ENCODE results near the gene DGLUCY. TPM values are rescaled to one million over a fixed set of nuclear protein-coding genes. Genes with fewer than 3 reads are reported as not detected.

DGLUCY gene
- total and polyA plus RNA-seq, 2 donors (not counting 1 experiment from before 2014, with no cell fraction given): 91.5 to 103 TPM

- ATAC-seq (ENCODE audit: low read depth) (peak; percentile 19), DNase-seq (peak; percentile 65)
- 96% methylated on average over 4 of the region's 6 CpGs for WGBS (ENCODE audit: insufficient coverage)
- peak overlapping the region; percentile 71 for H3K27ac Mint-ChIP-seq
- peaks cover 12 to 21% of the 10 kb centered on the region in 2 donors for H3K4me1 ChIP-seq (ENCODE audit: control insufficient read depth in 2 of 2, insufficient read depth in 2 of 2, low read length in 2 of 2)
- no peak overlapping the region for H3K4me2 ChIP-seq (replicated peaks; ENCODE audit: low read depth, low read length, poor library complexity, severe bottlenecking)
- intact Hi-C loops (cut with micrococcal nuclease): no loop called here
- no peak for TF ChIP-seq EZH2 (IDR thresholded peaks at IDR 0.05; ENCODE audit: borderline replicate concordance, insufficient read depth, low read depth, low read length, poor library complexity, severe bottlenecking)
- TF ChIP-seq, protein P1, sequence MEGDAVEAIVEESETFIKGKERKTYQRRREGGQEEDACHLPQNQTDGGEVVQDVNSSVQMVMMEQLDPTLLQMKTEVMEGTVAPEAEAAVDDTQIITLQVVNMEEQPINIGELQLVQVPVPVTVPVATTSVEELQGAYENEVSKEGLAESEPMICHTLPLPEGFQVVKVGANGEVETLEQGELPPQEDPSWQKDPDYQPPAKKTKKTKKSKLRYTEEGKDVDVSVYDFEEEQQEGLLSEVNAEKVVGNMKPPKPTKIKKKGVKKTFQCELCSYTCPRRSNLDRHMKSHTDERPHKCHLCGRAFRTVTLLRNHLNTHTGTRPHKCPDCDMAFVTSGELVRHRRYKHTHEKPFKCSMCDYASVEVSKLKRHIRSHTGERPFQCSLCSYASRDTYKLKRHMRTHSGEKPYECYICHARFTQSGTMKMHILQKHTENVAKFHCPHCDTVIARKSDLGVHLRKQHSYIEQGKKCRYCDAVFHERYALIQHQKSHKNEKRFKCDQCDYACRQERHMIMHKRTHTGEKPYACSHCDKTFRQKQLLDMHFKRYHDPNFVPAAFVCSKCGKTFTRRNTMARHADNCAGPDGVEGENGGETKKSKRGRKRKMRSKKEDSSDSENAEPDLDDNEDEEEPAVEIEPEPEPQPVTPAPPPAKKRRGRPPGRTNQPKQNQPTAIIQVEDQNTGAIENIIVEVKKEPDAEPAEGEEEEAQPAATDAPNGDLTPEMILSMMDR (IDR thresholded peaks at IDR 0.05): peak; percentile 36
- no peak overlapping the region for H3K4me3 ChIP-seq (ENCODE audit: control extremely low read depth in 1 of 5, extremely low read depth in 1 of 5, insufficient read depth in 1 of 5, low read depth in 2 of 5, low read length in 4 of 5)
- no peak overlapping the region for H3K27ac ChIP-seq (ENCODE audit: low read length in 2 of 2)
- H3K9ac ChIP-seq (ENCODE audit: low read length): no peak overlapping the region
- ChIA-PET CTCF (interaction anchor here (0.6 to 2.4 kb wide), 5 partner anchors 33 to 236 kb away, joined by 3 to 14 read pairs (median 5); no protein-coding TSS in a partner anchor), POLR2A (interaction anchor here (0.6 kb wide), 1 partner anchor 24 kb away, joined by 7 read pairs; no protein-coding TSS in a partner anchor)
- H3K36me3 ChIP-seq (replicated peaks in 1 of 2; ENCODE audit: control extremely low read depth in 1 of 2, control insufficient read depth in 1 of 2, extremely low read depth in 1 of 2, insufficient read depth in 2 of 2, low read length in 1 of 2): peaks cover 0 to 16% of the 10 kb centered on the region in 2 experiments
- no peak overlapping the region for H2AFZ ChIP-seq (ENCODE audit: insufficient read depth, low read depth, low read length, poor library complexity, severe bottlenecking)
- H3K4me1 Mint-ChIP-seq: peaks cover 37% of the 10 kb centered on the region
- no peaks in the 10 kb centered on the region for H3K27me3 ChIP-seq (replicated peaks in 1 of 4; ENCODE audit: control extremely low read depth in 1 of 4, control insufficient read depth in 3 of 4, insufficient read depth in 4 of 4, low read length in 3 of 4)
- peaks cover 61% of the 10 kb centered on the region for H3K79me2 ChIP-seq (ENCODE audit: control insufficient read depth, insufficient read depth, low read length)
- H3K4me3 Mint-ChIP-seq: no peak overlapping the region
- H3K9me3 Mint-ChIP-seq (ENCODE audit: insufficient read depth): no peaks in the 10 kb centered on the region
- no peaks in the 10 kb centered on the region for H3K27me3 Mint-ChIP-seq
- no peaks in the 10 kb centered on the region for H3K9me3 ChIP-seq (ENCODE audit: control extremely low read depth in 1 of 3, control insufficient read depth in 2 of 3, insufficient read depth in 1 of 3, low read length in 2 of 3)
- peaks cover 10% of the 10 kb centered on the region for H4K20me1 ChIP-seq (ENCODE audit: control insufficient read depth, insufficient read depth, low read length, poor library complexity, severe bottlenecking)
Observed at GRCh38 chr14:91138511-91139359, 24.9 kb downstream of the DGLUCY start.

DNA sequence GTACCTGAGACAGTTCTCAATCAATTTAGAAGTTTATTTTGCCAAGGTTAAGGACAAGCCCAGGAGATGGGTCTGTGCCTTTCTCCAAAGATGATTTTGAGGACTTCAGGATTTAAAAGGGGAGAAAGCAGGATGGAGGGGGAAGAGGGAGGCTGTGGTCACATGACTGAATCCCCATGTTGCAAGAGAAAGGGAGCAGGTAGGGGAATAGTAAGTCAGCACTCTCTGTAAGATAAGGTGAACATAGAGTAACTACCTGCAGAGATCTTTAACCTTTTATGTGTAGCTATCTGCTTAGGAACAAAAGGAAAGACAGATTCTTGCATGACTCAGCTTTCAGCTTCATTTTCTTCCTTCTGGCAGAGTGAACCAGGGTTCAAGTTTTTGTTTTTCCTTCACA is 25.9 kb downstream of the DGLUCY start:
- H3K4me3 Mint-ChIP-seq: no peak overlapping the region
- Histone ChIP-seq H3K36me3 (replicated peaks in 1 of 2; ENCODE audit: control extremely low read depth in 1 of 2, control insufficient read depth in 1 of 2, extremely low read depth in 1 of 2, insufficient read depth in 2 of 2, low read length in 1 of 2) (peaks cover 0 to 18% of the 10 kb centered on the region in 2 experiments), H2AFZ (ENCODE audit: insufficient read depth, low read depth, low read length, poor library complexity, severe bottlenecking) (no peak overlapping the region), H3K79me2 (ENCODE audit: control insufficient read depth, insufficient read depth, low read length) (peaks cover 61% of the 10 kb centered on the region), H3K9me3 (ENCODE audit: control extremely low read depth in 1 of 3, control insufficient read depth in 2 of 3, insufficient read depth in 1 of 3, low read length in 2 of 3) (no peaks in the 10 kb centered on the region), H4K20me1 (ENCODE audit: control insufficient read depth, insufficient read depth, low read length, poor library complexity, severe bottlenecking) (peaks cover 10% of the 10 kb centered on the region), H3K9ac (ENCODE audit: low read length) (no peak overlapping the region), H3K4me3 (ENCODE audit: control extremely low read depth in 1 of 5, extremely low read depth in 1 of 5, insufficient read depth in 1 of 5, low read depth in 2 of 5, low read length in 4 of 5) (no peak overlapping the region), H3K4me2 (replicated peaks; ENCODE audit: low read depth, low read length, poor library complexity, severe bottlenecking) (no peak overlapping the region), H3K4me1 (ENCODE audit: control insufficient read depth in 2 of 2, insufficient read depth in 2 of 2, low read length in 2 of 2) (peaks cover 12 to 21% of the 10 kb centered on the region in 2 donors), H3K27ac (ENCODE audit: low read length in 2 of 2) (peak overlapping the region in 1 of 2 donors; percentile 36), H3K27me3 (replicated peaks in 1 of 4; ENCODE audit: control extremely low read depth in 1 of 4, control insufficient read depth in 3 of 4, insufficient read depth in 4 of 4, low read length in 3 of 4) (no peaks in the 10 kb centered on the region)
- DNase-seq: no peak
- TF ChIP-seq, protein P1 (IDR thresholded peaks at IDR 0.05): no peak
- no peak for TF ChIP-seq EZH2 (IDR thresholded peaks at IDR 0.05; ENCODE audit: borderline replicate concordance, insufficient read depth, low read depth, low read length, poor library complexity, severe bottlenecking)
- POLR2A ChIA-PET: no interaction called here
- H3K27me3 Mint-ChIP-seq: no peaks in the 10 kb centered on the region
- H3K27ac Mint-ChIP-seq: peak overlapping the region; percentile 65
- no peak for ATAC-seq (ENCODE audit: low read depth)
- CTCF ChIA-PET: interaction anchor here (0.7 to 2.4 kb wide), 6 partner anchors 19 to 237 kb away, joined by 3 to 8 read pairs (median 3); no protein-coding TSS in a partner anchor
- intact Hi-C loops (cut with micrococcal nuclease): no loop called here
- no peaks in the 10 kb centered on the region for H3K9me3 Mint-ChIP-seq (ENCODE audit: insufficient read depth)
- peaks cover 44% of the 10 kb centered on the region for H3K4me1 Mint-ChIP-seq
